OCI-LY3 (cell line): ENCODE data around the gene CBX4.

Experiments
- EZH2phosphoT487 ChIP-seq: fragments of 200-600 bp; shearing (Covaris generic); IDR thresholded peaks from 2 replicates; pipeline ENCODE4 v1.6.1; 2018; ENCODE audit warnings: antibody characterized with exemption, mixed run types, low read depth
- TF ChIP-seq, protein P1 (sequence below): fragments of 200-600, 300-600 bp; sonication (generic); IDR thresholded peaks from 2 replicates; pipeline ENCODE4 v1.5.1; 2014; ENCODE audit warnings: antibody characterized with exemption, low read length, low read depth

DNA sequence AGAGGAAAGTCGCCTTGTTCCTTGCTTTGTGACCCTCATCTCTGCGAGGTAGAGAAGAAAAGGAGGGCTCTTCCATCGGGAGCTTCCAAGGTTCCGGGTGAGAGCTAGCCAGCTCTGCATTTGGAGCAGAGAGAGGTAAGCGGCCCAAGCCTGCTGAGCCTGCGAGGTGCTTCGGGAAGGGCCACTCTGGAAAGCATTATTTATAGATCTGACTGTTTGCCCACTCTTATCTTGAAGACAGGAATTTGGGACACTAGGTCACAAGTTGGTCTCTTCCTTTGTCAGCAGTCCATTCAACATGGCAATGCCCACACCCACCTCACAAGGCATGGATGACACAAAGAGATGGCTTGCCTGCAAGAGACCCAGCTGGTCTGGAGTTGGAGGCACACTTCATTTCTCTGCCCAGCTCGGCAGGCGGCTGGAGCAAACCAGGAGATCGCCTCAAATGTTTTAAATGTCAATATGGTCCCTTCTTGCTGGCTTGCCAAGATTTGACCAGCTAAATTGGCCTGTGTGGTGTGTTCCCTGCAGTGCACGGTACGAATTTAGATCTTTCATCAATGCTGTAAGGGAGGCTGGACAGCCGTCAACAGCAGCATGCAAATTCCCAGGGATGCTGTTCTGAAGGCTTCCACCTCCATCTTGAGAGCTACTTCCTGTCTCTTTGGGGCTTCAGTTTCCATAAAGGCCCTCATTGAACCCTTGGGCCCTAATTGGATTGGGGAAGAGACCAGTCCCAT is 19.5 kb downstream of the CBX4 start:
- TF ChIP-seq, protein P1, sequence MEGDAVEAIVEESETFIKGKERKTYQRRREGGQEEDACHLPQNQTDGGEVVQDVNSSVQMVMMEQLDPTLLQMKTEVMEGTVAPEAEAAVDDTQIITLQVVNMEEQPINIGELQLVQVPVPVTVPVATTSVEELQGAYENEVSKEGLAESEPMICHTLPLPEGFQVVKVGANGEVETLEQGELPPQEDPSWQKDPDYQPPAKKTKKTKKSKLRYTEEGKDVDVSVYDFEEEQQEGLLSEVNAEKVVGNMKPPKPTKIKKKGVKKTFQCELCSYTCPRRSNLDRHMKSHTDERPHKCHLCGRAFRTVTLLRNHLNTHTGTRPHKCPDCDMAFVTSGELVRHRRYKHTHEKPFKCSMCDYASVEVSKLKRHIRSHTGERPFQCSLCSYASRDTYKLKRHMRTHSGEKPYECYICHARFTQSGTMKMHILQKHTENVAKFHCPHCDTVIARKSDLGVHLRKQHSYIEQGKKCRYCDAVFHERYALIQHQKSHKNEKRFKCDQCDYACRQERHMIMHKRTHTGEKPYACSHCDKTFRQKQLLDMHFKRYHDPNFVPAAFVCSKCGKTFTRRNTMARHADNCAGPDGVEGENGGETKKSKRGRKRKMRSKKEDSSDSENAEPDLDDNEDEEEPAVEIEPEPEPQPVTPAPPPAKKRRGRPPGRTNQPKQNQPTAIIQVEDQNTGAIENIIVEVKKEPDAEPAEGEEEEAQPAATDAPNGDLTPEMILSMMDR = no peak
- no peak for TF ChIP-seq EZH2phosphoT487
